GM19099 (cell line): ENCODE data around the gene HMG20A.

Experiments used
- POLR2A ChIP-seq: IDR thresholded peaks from 3 replicates; pipeline ENCODE4 v1.6.1; 2011; ENCODE audit warnings: low read depth; ENCODE audit not compliant: insufficient read length; ENCODE audit errors: extremely low read depth

Gene HMG20A

DNA sequence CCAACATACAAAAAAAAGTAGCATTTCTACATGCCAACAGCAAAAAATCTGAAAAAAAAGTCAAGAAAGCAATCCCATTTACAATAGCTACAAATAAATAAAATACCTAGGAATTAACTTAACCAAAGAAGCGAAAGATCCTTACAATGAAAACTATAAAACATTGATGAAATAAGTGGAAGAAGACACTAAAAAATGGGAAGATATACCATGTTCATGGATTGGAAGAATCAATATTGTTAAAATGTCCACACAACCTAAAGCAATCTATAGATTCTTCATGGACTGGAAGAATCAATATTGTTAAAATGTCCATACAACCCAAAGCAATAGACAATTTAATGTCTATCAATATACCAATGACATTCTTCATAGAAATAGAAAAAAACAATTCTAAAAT, 21.8 kb upstream of the HMG20A start:
- TF ChIP-seq POLR2A = no peak

DNA sequence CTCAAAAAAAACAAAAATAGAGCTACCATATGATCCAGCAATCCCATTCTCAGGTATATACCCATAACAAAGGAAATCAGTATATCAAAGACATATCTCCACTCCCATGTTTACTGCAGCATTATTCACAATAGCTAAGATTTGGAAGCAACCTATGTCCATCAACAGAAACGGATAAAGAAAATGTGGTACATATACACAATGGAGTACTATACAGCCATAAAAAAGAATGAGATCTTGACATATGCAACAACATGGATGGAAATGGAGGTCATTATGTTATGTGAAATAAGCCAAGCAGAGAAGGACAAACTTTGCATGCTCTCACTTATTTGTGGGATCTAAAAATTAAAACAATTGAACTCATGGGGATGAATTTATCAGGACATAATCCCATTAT, 20.4 kb upstream of the HMG20A start:
- TF ChIP-seq POLR2A = no peak

DNA sequence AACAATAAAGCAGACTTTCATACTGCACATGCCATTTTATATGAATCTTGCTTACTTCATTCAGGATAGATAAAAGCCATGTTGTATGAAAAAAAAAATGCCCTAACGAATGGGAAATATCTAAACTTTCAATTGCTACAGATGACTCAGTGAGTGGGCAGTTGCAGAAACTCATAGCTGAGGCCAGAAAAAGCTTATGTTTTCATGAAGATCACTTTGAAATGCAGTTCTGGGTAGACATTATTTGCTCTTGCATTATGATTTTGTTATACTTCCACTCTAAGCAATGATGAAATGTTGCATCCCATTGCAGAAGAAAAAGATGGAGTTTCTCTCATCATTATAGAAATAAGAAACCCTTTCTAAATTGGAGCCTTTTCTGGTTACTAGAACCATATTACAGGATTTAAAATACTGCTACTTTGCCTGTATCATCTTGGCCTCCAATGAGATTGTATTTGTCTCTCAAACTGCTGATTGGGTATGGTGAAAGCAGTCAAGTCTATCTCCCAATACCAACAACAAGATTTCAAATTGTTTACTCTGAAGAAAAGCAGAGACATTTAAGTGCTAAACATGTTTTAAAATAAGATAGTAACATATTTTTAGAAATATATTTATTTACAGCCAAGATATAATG, 17.8 kb upstream of the HMG20A start:
- TF ChIP-seq POLR2A = no peak

DNA sequence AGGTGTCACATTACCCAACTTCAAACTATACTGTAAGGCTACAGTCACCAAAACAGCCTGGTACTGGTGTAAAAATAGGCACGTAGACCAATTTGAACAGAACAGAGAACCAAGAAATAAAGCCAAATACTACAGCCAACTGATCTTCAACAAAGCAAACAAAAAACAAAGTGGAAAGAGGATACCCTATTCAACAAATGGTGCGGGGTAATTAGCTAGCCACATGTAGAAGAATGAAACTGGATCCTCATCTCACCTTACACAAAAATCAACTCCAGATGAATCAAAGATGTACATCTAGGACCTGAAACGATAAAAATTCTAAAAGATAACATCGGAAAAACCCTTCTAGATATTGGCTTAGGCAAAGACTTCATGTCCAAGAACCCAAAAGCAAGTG, 13.8 kb upstream of the HMG20A start:
- TF ChIP-seq POLR2A = no peak

DNA sequence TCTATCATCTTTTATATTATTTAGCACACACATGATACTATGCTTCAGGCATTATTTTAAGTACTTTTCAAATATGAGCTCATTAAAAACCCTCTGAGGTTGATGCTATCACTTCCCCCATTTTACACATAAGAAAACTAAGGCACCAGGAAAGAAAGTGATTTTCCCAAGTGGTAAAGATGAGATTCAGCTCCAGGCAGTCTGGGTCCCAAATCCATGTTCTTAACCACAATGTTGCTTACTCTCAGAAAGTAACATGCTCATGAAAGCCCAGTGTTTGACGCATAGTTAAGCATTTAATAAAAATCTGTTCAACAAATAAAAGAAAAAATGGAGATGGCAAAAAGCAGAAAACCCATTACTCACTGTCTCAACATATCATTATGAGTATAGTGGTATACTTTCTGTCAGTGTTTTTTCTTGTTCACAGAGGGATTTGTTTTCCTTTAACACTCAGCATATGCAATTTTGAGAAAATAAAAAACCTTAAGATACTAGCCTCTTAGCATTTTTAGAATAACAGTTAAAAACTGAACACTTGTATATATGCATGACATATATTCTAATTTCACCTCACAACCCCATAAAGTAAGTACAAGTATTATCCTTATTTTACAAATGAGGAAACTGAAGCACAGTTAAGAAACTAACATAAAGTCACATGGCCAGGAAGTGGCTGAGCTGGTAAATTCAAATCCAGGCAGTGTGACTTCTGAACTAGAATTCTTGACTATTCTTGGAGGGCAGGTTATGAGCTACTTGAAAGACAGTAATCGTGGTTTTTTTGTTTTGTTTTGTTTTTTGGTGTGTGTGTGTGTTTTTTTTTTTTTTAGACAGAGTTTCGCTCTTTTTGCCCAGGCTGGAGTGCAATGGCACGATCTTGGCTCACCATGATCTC, 11.2 kb upstream of the HMG20A start:
- no peak for TF ChIP-seq POLR2A

DNA sequence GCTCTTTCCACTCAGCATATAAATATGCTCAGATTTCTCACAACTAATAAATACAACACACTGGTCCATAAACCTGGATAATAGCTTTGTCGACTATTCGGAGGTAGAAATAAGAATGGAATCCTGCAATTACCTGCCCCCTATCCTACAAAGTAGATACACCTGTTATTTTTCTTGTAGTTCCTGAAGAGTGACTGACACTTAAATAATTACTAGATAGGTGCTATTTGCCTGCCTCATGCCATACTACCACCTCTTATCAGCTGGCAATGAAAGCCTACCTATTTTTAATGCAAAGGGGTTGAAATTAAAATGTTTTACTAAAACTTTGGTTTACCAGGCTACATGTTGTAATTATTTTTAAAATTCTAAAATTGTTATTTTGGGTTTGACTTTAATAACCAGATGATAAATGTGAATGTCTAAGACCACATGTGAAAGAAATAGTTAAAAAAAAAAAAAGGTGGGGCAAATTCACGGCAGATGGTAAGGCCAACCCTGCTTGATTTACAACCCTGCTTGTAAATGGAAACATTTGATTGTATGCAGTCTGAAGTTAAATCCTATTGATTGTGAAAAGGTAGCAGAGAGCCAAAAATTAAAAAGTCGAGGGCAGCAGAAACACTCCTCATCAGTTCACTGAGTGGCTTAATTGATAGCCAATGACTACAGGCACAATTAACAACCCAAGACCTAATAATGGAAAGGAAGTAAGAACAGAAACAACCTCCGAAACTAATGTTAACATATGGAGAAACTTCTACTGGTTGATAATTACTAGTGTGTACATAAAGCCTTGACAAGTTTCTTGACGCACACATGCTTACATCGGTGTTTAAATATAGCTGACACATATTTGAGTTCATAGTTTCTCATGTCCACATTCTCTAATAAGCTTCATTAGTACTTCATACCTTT, 9.7 kb upstream of the HMG20A start:
- no peak for TF ChIP-seq POLR2A

DNA sequence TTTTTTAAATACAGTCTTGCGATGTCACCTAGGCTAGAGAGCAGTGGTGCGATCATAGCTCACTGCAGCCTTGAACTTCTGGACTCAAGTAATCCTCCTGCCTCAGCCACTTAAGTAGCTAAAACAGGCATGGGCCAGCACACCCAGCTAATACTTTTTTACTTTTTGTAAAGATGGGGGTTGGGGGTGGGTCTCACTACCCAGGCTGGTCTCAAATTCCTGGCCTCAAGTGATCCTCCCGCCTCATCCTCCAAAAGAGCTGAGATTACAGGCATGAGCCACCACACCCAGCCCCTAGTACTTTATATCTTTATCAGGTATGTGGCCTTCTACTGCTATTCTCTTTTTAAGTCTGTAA, 9.1 kb upstream of the HMG20A start:
- no peak for TF ChIP-seq POLR2A

DNA sequence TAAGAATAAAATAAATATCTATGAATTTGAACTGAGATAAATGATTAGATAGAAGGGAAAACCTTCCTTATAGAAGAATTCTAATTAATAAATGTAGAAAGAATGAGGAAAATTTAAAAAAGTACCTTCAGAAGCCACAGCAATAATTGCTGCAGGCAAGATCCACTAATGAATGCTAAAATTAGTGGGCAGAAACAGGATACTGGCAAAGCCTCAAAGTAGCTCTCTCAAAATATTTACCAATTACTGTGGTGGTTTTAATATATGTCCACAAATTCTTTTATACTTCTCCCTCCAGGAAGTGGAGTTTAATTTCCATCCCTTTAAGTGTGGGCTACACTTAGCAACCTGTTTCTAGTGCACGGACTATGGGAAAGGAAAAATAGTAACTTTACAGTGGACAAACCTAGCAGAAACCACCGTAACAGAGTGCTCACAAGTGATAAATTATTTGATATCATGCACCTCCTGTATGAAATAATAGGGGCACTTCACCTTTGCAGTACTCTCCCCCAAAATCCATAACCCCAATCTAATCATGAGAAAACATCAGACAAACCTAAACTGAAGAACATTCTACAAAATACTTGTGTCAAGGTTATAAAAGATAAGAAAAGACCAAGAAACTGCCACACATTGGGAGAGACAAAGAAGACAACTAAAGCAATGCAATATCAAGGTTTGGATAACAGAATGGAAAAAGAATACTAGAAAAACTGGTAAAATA, 7.6 kb upstream of the HMG20A start:
- TF ChIP-seq POLR2A = no peak

DNA sequence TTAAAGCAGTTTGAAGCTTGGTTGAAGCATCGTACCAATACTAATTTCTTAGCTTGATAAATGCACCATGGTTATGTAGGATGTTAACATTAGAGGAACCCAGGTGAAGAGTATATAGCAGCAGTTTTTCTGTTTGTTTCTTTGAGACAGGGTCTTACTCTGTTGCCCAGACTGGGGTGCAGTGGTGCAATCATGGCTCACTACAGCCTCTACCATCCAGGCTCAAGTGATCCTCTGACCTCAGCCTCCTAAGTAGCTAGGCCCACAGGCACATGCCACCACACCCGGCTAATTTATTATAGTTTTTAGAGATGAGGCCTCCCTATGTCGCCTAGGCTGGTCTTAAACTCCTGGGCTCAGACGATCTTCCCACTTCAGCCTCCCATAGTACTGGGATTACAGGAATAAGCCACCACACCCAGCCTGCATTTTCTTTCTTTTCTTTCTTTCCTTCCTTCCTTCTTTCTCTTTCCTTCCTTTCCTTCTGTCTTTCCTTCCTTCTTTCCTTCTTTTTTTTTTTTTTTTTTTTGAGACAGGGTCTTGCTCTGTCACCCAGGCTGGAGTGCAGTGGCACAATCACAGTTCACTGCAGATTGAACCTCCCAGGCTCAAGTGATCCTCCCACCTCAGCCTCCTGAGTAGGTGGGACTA, 6.9 kb upstream of the HMG20A start:
- no peak for TF ChIP-seq POLR2A

DNA sequence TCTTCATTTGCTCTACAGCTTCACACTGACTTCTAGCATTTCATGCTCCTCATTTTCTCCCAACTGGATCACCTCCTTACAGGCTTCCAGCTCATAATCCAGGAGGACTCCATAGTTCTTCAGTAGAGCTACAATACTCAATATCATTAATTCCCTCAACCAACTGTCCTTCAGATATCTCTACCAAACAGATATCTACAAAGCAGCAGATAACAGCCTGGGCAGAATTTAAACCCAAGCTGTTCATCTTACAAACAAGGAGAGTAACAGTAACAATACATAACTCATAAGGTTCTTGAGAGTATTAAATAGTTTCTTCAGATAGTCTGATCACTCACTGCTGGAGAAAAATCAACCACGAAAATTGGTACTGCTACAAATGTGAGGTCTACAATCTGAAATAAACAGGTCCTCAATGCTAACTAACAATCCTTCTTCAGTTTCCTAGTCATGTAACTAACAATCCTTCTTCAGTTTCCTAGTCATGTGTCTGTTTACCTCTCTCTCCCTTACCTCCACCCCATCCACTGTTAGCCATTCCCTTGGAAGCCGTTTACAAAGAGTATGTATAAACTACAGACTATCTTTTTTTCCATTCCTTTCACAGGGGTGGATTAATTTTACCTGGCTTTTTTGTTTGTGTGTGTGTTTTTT, 5.8 kb upstream of the HMG20A start:
- no peak for TF ChIP-seq POLR2A

DNA sequence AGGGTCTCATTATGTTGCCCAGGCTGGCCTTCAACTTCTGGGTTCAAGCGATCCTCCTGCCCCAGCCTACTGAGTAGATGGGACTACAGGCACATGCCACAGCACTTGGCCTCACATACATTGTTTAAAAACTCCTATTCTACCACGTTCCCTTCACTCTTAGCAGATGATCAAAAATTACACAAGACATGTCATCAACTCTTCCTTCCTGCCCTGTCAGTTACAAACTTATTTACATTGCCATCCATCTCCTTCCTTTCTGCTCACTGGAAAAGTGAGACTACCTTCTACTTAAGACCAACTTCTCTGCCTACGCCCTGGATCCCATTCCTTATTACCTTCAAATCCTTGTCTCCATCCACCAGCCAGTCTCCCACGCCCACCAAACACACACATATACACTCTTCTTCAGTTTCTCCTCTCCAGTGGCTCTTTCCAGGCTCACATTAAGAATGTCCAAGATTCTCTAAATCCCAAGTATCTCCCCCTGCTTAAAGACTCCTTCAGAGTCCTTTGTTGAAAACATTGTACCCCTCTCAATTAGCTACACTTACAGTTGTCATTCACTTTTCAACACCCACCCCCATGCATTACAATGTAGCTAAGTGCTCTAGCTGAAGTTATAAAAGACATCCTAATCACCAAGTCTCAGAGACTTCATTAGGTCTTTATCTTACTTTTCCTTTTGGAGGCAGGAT, 5.1 kb upstream of the HMG20A start:
- TF ChIP-seq POLR2A = no peak

DNA sequence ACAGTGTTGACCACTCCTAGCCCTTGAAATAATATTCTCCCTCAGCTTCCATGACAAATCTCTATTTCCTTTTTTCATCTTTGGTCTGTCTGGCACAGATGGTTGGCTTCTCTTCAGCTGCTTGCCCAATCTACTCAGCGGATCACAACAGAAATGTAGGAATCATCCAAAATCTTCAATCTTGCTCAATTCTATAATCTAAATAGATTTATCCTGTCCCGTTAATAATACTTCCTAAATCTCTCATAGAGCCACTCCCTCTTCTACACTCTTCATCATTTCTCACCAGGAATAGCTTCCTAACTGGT, 4.6 kb upstream of the HMG20A start:
- TF ChIP-seq POLR2A = no peak

DNA sequence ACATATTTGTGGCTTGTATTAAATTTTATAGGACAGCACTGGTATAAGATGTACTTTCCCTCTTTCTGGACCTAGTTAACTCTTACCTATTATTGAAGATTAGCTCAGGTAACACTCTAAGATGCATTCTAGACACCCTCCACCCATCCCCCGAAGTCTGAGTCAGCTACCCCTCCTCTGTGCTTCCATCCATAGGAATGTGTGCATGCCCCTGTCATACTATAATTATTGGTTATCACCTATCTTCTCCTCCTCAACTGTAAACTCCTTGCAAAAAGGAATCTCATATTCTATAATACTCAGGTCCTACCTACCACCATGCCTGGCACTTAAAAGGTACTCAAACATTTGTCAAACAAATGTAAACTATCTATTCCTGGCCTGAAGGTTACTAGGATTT, 3.7 kb upstream of the HMG20A start:
- no peak for TF ChIP-seq POLR2A
